ELR (cell line): ENCODE data around the gene CAPN13.

Experiments
- DNase-seq: peaks from one replicate; pipeline ENCODE4 v3.0.0-alpha.2; 2015; ENCODE audit warnings: low read depth

The CAPN13 gene, protein sequence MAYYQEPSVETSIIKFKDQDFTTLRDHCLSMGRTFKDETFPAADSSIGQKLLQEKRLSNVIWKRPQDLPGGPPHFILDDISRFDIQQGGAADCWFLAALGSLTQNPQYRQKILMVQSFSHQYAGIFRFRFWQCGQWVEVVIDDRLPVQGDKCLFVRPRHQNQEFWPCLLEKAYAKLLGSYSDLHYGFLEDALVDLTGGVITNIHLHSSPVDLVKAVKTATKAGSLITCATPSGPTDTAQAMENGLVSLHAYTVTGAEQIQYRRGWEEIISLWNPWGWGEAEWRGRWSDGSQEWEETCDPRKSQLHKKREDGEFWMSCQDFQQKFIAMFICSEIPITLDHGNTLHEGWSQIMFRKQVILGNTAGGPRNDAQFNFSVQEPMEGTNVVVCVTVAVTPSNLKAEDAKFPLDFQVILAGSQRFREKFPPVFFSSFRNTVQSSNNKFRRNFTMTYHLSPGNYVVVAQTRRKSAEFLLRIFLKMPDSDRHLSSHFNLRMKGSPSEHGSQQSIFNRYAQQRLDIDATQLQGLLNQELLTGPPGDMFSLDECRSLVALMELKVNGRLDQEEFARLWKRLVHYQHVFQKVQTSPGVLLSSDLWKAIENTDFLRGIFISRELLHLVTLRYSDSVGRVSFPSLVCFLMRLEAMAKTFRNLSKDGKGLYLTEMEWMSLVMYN

DNA sequence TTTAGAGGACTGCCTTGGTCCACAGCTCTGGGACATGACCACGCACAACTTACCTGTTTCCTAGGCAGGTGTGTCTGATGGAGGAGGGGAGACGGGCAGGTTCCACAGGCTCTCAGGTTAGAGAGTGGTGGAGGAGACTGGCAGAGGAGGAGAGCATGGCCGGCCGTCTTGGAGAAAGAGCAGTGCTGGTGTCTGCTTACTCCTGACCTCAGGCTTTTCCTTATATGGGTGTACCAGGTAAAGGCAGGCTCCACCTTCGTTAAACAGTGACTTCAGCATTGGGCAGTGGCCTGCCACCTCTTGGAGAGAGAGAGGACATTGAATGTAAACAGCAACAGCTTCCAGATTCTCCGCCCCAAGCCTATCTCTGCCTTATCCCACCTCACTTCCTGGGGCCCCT lies at the start of gene CAPN13:
Gene CAPN13 (minus strand): TSS at position 198 of the 400 bp plus-strand sequence. CDS start 20,121 bp downstream, outside the sequence.
- no peak for DNase-seq

DNA sequence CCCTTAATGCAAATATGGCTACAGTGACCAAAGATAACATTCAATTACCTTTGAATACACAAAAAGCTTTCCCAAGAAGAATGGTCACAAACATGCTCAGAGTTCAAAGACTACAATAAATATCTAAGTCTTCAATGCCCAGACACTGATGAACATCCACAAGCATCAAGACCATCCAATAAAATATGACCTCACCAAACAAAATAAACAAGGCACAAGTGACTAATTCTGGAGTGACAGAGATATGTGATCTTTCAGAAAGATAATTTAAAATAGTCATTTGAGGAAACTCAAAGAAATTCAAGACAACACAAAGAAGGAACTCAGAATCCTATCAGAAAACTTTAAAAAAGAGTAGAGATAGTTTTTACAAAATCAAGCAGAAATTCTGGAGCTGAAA lies 40.6 kb upstream of the CAPN13 start:
- DNase-seq, result no peak

DNA sequence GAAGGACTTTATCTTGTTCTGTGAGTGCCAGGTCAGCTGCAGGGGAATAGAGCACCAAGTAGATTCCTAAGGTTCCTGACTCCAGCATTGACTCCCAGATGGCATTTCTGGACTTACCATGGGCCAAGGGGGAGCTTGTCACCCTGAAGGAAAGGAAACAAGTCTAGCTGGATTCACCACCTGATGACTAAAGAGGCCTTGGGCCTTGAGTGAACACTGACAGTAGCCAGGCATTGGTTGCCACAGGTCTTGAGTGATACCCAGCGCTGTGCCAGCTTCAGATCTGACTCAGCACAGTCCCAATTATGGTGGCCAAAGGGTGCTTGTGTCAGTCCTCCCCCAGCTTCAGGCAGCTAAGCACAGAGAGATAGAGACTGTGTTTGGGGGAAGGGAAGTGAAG lies 40.1 kb upstream of the CAPN13 start:
- DNase-seq, result no peak

DNA sequence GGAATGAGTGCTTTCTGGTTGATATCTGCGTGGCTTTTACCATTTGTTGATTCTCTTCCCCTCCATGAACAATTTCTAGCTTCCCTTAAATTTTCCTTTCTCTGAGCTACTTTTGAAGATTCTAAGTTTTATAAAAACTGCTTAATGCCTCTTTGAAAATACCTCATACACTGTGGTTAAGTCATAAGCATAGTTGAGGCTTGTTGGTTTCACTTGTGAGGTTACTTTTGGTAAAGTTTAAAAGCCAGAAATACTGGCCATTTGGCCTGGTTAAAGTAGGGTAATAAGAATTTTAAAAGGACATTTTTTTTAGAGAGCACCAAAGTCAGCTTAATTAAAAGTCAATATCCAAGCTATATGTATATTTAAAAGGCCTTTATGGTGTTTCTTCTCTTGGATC lies 21.3 kb upstream of the CAPN13 start:
- no peak for DNase-seq

DNA sequence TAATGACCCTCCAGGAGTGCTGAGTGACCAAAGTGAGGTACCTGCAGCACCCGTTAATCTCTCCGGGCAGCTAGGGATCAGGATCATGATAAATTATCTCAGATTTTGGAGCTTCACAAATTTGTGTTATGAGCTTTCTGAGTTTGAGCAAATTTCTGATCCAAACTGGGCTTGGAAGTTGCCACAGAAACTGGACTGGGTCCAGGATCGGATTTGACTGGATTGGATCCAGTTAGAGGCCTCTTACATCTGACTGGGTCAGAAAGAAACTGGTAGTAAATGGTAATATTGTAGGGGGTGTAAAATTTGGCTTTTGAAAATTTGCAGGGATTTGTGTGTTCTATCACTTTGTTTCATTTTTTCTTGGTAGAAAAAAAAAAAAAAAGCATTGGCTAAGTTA lies 19.7 kb upstream of the CAPN13 start:
- no peak for DNase-seq

DNA sequence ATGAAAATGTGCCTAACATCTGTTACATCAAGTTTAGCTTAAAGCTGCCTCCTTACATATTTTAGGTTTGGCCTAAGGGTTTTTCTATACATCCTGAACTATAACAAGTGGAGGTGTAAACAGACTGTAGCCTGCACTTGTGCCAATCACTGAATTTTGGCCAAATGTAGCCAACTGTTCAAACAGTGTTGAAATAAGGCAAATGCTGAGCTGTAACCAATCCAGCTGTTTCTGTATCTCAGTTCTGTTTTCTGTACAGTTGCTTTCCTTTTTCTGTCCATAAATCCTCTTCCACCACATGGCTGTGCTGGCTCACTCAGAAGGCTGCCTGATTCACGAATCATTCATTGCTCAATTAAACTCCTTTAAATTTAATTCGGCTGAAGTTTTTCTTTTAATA lies 19.2 kb upstream of the CAPN13 start:
- DNase-seq, result no peak

DNA sequence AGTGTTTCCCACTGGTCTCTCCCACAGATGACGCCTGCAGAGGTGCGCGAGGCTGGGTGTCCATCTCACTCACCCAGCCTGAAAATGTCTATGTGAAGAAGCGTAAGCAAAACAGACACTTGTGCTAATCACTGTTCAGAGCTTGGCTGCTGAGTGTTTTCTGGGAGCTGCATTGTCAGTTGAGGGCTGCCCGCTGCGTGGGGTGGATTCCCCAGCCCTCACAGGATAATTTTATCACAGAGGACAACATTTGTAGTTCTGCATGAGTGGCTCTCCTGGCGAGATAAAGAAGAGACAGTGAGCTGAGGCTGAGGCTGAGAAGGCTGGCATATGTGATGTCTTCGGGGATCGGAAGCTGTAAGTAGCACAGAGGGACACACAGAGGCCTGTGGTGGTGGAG lies 16.2 kb upstream of the CAPN13 start:
- no peak for DNase-seq

DNA sequence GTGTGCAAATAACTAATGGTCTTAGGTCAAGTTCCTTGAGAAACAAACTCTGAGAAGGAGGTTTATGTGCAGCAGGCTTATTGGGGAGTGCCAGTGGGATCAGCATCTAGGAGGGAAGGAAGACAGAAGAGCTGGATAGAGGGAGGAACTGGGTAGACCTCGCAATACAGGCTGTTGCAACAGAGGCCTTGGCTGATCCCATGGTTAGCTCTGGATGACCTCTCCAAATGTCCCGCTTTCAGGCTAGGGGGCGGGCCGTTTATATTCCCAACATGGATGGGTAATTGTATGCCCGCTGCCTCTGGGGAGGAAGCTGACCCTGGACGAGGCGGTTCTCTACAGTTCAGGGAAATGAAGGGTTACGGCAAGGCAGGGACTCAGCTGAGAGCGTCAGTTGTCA lies 14.7 kb upstream of the CAPN13 start:
- no peak for DNase-seq

DNA sequence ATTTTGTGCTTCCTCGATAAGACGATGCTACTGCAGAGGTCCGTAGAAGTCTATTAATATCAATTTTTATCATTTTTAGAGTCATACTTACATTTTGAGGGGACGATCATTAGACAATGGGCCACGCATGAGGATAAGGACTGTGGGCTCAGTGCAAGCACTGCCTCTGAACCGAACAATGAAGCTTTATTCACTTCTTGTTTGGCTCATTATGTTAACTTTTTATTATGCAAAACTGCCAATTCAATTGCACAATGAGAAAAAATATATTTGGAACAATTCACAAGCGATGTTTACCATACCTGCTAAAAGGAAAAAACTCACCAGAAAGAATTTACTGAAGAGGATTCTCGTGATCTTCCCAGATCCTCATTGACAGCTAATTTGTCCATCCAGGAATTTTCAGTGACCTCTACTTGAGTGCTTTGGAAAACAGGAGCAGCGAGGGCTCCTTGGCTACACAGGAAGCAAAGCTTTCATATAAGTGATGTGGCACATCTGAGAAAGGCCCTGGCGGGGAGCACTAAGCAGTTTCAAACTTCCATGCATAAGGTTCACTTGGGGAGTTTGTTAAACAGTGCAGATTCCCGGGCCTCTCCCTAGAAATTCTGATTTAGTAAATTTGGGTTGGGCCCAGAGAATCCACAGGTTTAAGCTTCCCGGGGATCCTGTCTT lies 13.3 kb upstream of the CAPN13 start:
- DNase-seq, result no peak

DNA sequence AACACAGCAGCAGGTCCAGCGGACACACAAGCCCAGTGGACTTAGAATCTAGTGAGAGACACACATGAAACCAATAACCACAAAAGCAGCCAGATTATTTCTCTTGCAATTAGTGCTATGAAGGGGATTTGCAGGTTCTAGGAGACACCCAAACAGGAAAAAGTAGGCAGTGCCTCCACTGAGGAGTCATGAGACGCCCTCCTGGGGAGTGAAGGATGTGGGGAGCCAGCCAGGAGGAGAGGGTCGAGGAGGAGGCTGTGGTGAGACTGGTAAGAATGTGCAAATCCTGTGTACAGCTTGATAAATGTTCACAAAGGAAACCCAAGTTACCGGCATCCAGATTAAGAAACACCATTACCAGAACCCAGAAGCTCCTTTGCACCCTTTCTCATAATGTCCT lies 2.7 kb upstream of the CAPN13 start:
- DNase-seq, result no peak

DNA sequence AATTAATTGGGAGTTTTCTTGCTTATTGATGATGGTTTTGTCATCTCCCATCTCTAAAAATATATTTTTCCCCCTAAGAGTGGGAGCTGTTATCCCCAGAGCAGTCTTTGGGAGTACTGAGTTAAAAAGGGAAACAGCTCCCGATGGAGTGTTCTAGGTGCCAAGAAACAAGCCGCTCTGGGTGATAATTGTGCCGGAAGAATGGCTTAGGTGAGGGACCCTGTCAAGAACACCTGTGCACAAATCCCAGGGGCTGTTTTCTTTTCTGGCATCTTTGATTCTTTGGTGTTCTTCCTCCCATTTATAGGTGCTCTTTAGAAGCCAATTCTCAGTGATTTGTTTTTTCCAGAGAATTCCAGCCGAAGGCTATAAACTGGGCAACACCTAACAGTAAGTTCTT lies 1.4 kb upstream of the CAPN13 start:
- DNase-seq, result no peak

DNA sequence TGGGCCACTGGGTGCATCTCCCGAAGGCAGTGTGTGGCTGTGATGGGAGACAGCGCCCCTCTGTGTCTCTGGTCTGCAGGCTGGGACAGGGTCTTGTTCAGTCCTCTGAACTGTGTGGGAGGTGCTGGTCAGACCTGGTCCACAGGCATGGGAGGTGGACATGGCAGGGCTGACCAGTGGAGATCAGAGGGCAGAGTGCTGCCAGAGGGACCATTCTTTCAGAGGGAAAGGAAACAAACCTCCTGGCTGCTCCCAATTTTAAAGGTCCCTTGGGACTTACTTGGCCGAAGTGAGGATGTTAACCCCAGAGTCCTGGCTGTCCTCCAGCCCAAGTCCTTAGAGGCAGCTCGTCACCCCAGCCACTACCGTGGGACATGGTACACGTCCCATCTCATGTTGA lies 4.0 kb downstream of the CAPN13 start:
- no peak for DNase-seq

DNA sequence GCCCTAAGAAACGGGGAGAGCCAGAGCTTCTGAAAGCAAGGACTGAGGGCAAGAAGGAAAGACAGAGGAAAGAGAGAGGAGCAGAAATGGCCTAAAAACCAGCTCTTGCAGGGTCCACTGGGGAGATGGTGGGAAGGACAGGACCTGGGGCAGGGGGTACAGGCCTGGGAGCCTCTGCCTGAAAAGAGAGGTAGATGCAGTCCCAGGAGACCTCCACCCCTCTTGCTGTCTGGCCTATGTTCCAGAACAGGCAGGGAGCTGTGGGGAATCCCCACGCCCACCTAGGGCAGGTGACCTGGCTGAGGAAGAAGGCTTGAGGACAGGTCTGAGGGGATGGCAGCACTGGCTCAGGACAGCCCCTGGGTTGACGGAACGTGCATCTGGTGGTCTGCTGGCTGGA lies 4.6 kb downstream of the CAPN13 start:
- DNase-seq, result no peak

DNA sequence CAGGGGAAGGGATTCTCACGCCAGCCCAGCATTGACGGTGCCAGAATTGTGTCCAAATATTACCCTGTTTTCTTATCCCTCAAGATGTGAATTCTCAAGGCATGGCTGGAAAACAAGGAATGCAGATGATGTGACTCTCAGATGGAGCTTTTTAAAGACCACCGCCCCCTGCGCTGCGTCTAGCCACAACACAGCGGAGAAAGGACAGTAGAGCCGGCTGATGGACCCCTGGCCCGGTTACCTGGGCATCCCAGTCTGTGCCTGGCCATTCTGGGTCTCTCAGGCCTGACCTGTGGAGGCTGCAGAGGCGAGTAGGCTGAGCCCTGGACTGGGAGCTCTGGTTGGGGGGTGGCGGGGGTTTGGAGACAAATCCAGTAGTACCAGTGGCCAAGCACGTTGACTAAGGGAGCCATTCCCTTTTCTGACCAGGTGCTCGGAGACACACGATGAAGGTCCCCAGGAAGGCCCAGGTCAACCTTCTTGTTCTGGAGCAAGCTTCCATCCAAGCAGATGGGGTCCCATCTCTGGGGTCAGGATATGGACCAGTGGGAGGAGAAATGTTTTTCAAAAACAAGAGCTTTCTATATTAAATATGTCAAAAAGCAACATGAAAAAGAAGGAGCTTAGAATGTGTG lies 5.3 kb downstream of the CAPN13 start:
- DNase-seq, result no peak

DNA sequence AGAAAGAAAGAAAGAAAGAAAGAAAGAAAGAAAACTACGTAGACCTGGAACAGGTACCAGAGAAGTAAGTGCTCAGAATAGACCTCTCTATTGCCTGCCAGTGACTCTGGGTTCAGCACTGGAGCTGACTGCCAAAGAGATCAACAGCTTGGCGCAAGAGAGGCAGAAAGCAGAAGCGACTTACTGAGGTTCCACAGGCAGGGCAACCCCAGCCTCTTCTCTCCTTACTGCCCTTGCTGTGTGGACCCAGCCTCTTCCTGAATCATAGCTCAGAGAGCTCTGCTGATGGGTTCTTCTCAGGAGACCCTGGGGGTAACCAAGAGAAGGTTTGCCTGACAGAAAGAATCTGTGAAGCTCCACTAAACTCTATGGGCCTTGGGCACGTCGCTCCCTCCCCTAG lies 7.1 kb downstream of the CAPN13 start:
- DNase-seq, result no peak

DNA sequence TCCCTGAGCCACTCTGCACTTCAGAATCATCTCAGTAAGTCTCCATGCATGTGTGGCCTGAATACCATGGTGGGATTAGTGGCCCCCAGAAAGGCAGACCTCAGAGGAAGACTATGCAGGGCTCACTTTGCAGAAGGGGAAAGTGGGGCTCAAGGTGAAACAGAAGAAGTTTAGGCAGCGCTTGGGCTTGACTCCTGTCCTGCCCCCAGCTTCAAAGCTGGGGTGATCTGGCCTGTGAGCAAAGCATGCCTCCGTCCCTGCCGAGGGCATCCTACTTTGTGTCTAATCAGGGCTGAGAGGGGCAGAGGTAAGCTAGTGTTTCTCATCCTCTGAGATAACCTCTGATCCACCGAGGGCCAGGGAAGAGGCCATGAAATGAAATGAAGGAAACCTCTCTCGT lies 7.9 kb downstream of the CAPN13 start:
- no peak for DNase-seq

DNA sequence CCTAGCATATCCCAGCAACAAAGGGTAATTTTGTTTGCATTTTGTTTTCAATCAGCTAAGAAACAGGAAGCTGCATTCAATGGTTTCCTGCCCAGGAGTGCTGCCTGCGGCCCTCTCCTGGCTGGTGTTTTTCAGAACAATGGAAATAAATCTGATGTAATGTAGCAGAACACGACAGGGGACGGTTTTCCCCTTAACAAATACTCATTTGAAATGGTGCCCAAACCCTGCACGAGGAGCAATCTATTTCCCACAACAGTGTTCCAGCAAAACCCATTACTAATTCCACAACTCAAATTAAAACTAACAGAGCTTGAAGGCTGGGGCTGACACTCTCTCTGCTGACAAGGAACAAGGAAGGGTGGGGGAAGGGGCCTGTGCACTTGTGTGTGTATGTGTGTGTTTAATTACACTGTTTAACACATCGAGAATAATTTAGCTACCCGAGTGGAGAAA lies 8.7 kb downstream of the CAPN13 start:
- no peak for DNase-seq

DNA sequence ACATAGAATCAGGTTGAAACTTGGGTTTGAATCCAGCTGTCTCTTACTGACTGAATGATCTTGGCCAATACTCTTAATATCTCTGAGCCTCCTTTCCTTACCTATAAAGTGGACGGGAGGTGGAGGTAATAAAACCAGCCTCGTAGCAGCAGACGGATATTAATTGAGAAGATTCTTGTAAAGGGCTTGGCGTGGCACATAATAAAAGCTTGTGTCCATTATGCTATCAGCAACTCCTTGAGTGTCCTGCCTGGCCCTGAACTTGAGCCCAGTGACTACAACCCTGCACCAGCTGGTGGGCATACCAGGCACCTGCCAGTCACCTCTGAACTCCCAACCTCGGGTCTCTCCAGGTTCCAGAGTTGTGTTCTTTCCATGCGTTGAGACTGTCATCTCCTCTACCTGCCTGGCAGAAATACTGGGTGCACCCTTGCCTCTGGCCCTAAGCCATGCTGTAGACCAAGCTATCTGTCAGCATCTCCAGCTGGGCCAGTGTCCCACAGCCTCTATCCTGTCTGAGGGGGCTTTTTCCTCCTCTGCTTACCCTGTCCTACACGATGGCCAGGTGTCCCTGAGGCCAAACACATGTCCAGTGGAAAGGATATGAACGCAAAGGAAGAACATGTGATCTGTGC lies 9.7 kb downstream of the CAPN13 start:
- no peak for DNase-seq

DNA sequence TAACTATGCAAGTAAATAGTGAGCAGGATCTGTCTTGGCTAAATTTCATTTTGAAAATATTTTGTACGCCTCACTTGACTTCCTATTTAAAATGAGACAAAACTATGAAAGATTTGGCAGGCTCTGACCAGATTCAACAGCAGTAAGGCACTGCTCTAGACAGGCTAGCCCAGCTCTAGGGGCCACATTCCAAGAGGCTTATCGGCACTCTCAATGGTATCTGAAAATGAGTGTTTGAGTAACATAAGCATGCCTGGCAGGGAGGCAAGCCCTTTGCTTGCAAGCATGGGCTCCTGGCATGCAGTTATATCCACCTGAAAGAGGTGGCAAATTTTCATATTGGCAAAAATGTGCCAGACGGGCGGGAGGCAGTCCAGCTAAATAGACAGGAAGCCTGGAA lies 10.5 kb downstream of the CAPN13 start:
- DNase-seq, result no peak

DNA sequence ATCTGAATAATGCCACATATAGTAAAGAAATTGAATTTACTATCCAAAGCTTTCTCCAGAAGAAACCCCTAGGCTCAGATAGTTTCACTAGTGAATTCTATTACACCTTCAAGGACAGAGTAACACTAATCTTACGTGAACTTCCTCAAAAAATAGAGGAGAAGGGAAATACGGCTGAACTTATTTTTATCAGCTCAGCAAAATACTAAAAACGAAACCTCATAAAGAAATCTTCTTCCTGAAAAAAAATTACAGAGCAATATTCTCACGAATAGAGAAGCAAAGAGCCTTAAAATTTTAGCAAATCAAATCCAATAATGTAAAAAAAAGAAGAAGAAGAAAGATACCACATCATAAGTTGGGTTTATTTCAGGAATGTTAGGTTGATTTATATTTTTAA lies 14.7 kb downstream of the CAPN13 start:
- DNase-seq, result no peak

DNA sequence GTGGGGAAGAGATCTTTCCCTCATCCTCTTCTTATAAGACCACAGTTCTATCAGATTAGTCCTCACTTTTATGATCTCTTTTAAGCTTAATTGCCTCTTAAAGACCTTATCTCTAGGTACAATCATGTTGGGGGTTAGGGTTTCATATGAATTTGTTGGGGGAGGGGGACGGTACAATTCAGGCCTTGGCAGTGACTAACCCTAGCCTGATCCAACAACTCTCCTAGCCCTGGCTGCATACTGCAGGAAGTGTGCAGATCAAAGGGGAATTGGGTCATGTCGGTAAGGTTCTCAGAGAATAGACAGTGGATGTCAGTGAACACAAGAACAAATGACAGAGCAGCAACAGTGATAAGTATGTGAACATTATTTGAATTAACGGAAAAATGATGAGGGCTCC lies 16.4 kb downstream of the CAPN13 start:
- no peak for DNase-seq

DNA sequence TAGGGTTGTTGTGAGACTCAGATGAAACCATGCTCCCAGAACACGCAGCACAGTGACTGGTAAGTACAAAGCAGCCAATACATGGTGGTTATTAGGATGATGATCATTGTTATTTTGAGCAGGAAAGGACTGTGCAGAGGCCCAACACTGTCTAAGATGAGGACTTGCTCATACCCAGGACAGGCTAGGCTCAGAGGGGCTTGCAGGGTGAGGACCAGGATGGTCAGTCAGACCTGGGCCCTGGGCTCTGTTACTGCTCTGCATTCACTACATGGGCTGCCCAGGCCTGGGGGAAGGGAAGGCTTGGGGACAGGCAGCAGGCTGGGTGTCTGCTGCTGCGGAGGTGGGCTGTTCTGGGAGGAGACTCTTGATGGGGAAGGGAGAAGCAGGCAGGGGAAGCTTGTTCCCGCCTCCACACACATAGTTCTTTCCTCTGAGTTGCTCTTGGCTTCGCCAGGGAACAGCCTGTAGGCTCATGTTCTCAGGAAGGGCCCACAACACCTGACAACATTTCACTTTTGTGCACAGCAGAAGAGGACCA lies 17.5 kb downstream of the CAPN13 start:
- no peak for DNase-seq
